Smooth muscle cell (in vitro differentiated cells): Measurements from ENCODE around the gene FAM131C. TPM values are rescaled to one million over a fixed set of nuclear protein-coding genes. Genes with fewer than 3 reads are reported as not detected.
"Not testable (repeated sequence)": the region's sequence is repeated elsewhere in the genome, so short reads cannot be mapped to it uniquely, and the experiment has no call there.

Experiments
- DNase-seq: peaks from one replicate; lab custom pipeline; 2025; ENCODE audit not compliant: unreplicated experiment; lab: John Stamatoyannopoulos, UW
- H2AFZ ChIP-seq: fragments of 200-600 bp; sonication (generic); 2 replicates; pipeline ENCODE4 v1.6.0; 2016; ENCODE audit warnings: antibody characterized with exemption, low read depth, mild to moderate bottlenecking
- H3F3A ChIP-seq: fragments of 200-600 bp; sonication (generic); 2 replicates; pipeline ENCODE4 v1.6.0; 2017; ENCODE audit warnings: antibody characterized with exemption, low read depth
- H3K27ac ChIP-seq: fragments of 200-600 bp; sonication (generic); 2 replicates; pipeline ENCODE4 v1.5.1; 2016; ENCODE audit warnings: low read depth, mild to moderate bottlenecking
- H3K27me3 ChIP-seq: fragments of 200-600 bp; sonication (generic); 2 replicates; pipeline ENCODE4 v1.6.1; 2016; ENCODE audit warnings: low read depth, mild to moderate bottlenecking
- H3K36me3 ChIP-seq: fragments of 200-600 bp; sonication (generic); 2 replicates; pipeline ENCODE4 v1.5.1; 2016; ENCODE audit warnings: low read depth
- H3K4me1 ChIP-seq: fragments of 200-600 bp; sonication (generic); 2 replicates; pipeline ENCODE4 v1.5.1; 2016; ENCODE audit warnings: low read depth
- H3K4me2 ChIP-seq: fragments of 200-600 bp; sonication (generic); 2 replicates; pipeline ENCODE4 v1.6.0; 2016; ENCODE audit warnings: mild to moderate bottlenecking
- H3K4me3 ChIP-seq: fragments of 200-600 bp; sonication (generic); 2 replicates; pipeline ENCODE4 v1.5.1; 2016; ENCODE audit warnings: mild to moderate bottlenecking
- H3K79me2 ChIP-seq: fragments of 200-600 bp; sonication (generic); 2 replicates; pipeline ENCODE4 v1.6.0; 2016; ENCODE audit warnings: low read depth, mild to moderate bottlenecking
- H3K9ac ChIP-seq: fragments of 200-600 bp; sonication (generic); 2 replicates; pipeline ENCODE4 v1.6.0; 2016; ENCODE audit warnings: low read depth
- H3K9me3 ChIP-seq: fragments of 200-600 bp; sonication (generic); replicated peaks from 2 replicates; pipeline ENCODE4 v1.5.1; 2016; ENCODE audit warnings: low read depth
- H4K20me1 ChIP-seq: fragments of 200-600 bp; sonication (generic); 2 replicates; pipeline ENCODE4 v1.6.0; 2016; ENCODE audit warnings: low read depth
- WGBS: methylation state at CpG from one replicate; pipeline ENCODE4 v1.1.7; 2016; ENCODE audit warnings: low lambda C conversion rate; 5-methylcytosine and 5-hydroxymethylcytosine counted together
- polyA plus RNA-seq: library from polyadenylated mRNA; unstranded; fragments of >200 nt; fragmentation: Nextera tagmentation; extraction: Ambion mirVana; gene quantifications from 2 replicates; pipeline ENCODE4 v1.2.1, GENCODE V29; 2016
- total RNA-seq: library from RNA; depleted of rRNA; stranded (reverse); fragments of >200 nt; gene quantifications from 2 replicates; pipeline ENCODE4 v1.2.3, GENCODE V29; 2014
- TF ChIP-seq, protein P1 (sequence below): fragments of 200-600 bp; sonication (generic); IDR thresholded peaks from 2 replicates; pipeline ENCODE4 v1.5.1; 2017; ENCODE audit warnings: borderline replicate concordance, mild to moderate bottlenecking, antibody characterized with exemption; ENCODE audit not compliant: insufficient read depth, poor library complexity, severe bottlenecking

The FAM131C gene
- total and polyA plus RNA-seq, 2 experiments from 2014 or later, result 1.4 to 1.5 TPM

DNA sequence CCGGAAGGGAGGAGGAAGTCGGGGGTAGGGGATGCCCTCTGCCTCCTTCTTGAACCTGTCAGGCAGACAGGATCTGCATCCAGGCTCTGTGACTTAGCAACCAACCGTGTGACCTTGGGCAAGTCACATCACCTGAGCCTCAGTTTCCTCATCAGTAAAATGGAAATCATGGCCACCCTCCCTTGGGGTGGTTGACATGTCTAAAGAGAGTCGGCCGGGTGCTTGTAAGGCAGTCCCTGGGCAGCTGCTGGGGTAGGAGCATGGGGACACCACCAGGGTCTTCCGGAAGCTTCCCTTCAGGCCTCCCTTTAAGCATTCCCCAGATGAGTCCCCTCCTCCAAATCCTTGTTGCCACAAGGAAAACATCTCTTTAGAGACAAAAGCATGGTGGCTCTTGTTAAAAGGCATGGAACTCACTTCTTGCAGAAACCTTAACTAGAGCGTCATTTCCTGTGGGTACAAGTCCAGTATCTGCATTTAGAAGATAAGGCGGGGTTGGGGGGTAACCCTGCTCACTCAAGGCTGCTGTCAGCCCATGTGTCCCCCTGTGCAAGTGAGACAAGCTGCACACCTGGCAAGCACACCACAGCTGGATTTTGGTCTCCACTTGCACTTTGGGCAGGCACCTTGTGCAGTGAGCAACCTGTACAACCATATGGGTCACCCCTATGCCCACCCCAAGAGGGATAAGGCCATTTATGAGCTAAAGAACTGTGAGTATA lies 19.5 kb downstream of the FAM131C start:
- H3K27me3 ChIP-seq, result no peaks in the 10 kb centered on the region
- WGBS, result 94% methylated on average over 8 of the region's 8 CpGs
- H3F3A ChIP-seq, result no peaks in the 10 kb centered on the region
- no peaks in the 10 kb centered on the region for H4K20me1 ChIP-seq
- no peak overlapping the region for H3K4me3 ChIP-seq
- H3K36me3 ChIP-seq, result no peaks in the 10 kb centered on the region
- no peaks in the 10 kb centered on the region for H3K4me1 ChIP-seq
- no peak for DNase-seq
- H3K9me3 ChIP-seq, result no peaks in the 10 kb centered on the region
- TF ChIP-seq, protein P1, sequence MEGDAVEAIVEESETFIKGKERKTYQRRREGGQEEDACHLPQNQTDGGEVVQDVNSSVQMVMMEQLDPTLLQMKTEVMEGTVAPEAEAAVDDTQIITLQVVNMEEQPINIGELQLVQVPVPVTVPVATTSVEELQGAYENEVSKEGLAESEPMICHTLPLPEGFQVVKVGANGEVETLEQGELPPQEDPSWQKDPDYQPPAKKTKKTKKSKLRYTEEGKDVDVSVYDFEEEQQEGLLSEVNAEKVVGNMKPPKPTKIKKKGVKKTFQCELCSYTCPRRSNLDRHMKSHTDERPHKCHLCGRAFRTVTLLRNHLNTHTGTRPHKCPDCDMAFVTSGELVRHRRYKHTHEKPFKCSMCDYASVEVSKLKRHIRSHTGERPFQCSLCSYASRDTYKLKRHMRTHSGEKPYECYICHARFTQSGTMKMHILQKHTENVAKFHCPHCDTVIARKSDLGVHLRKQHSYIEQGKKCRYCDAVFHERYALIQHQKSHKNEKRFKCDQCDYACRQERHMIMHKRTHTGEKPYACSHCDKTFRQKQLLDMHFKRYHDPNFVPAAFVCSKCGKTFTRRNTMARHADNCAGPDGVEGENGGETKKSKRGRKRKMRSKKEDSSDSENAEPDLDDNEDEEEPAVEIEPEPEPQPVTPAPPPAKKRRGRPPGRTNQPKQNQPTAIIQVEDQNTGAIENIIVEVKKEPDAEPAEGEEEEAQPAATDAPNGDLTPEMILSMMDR, result no peak
- no peak overlapping the region for H3K4me2 ChIP-seq
- no peaks in the 10 kb centered on the region for H3K79me2 ChIP-seq
- no peak overlapping the region for H2AFZ ChIP-seq
- H3K9ac ChIP-seq, result no peak overlapping the region
- H3K27ac ChIP-seq, result no peak overlapping the region

DNA sequence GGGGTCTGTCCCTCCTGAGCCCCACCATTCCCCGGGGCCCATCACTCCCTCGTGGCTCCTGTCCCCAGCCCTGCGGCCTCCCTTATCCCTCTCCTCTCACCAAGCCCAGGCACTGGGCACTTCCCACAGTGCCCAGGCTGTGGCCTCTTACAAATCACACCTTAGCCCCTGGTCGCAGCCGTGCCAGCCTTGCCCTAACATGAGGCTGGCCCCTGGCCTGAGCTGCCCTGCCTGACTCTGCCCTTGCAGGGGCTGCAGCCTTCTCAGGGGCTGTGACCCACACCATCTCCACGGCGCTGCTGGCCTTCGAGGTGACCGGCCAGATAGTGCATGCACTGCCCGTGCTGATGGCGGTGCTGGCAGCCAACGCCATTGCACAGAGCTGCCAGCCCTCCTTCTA lies 21.5 kb downstream of the FAM131C start:
- H4K20me1 ChIP-seq, H2AFZ ChIP-seq: not testable (repeated sequence)
- WGBS, result 97% methylated on average over 11 of the region's 12 CpGs

DNA sequence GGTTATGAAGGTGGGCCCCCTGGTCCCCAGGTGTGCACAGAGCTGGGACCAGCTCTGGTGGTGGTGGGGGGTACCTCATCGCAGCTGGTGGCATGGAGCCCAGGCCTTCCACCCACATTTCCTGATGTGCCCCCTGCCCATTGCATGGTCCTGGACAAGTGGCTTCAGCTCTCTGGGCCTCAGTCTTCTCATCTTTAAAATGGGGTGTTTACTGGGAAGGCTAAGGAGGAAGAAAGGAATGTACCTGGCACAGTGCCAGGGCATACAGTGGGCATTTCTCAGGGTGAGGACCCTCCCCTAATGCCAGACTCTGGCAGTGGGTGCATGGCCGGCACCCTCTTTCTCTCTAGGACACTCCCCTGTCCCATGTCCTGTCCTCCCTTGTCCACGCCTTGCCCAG lies 22.4 kb downstream of the FAM131C start:
- no peak overlapping the region for H3K9ac ChIP-seq
- H4K20me1 ChIP-seq, result no peaks in the 10 kb centered on the region
- H3K4me2 ChIP-seq, result no peak overlapping the region
- no peaks in the 10 kb centered on the region for H3K4me1 ChIP-seq
- DNase-seq, result no peak
- H3K4me3 ChIP-seq, result no peak overlapping the region
- TF ChIP-seq, protein P1, result no peak
- H3K79me2 ChIP-seq, result no peaks in the 10 kb centered on the region
- WGBS, result 98% methylated on average over 3 of the region's 3 CpGs
- no peak overlapping the region for H2AFZ ChIP-seq
- H3K27ac ChIP-seq, result no peak overlapping the region
- no peaks in the 10 kb centered on the region for H3K27me3 ChIP-seq
- H3K36me3 ChIP-seq, result no peaks in the 10 kb centered on the region
- H3K9me3 ChIP-seq, result no peaks in the 10 kb centered on the region
- H3F3A ChIP-seq, result no peaks in the 10 kb centered on the region

More for the DNA sequence above, 21.5 kb downstream of the FAM131C start:
- not testable (repeated sequence) for H3K4me3 ChIP-seq, H3K27me3 ChIP-seq, H3K4me2 ChIP-seq, H3K79me2 ChIP-seq, H3K9ac ChIP-seq, DNase-seq, H3K4me1 ChIP-seq, H3K36me3 ChIP-seq, H3F3A ChIP-seq, H3K27ac ChIP-seq, H3K9me3 ChIP-seq

DNA sequence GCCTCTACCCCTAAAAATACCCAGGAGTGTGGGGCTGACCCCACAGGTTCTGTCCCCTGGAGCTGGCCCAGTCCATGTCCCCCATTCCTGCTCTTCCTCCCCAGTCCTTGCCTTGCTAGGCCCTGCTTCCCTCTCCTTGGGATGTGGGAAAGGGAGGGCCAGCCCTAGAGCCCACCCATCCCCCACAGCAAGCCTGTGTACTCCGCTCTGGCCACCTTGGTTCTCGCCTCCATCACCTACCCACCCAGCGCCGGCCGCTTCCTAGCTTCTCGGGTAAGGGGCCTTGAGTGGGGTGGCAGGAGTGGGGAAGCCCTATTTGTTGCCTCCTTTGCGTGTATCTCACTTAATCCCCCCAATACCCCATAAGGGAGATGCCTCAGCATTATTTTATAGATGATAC lies 23.1 kb downstream of the FAM131C start:
- Histone ChIP-seq H3K4me1 (no peaks in the 10 kb centered on the region), H3K27me3 (no peaks in the 10 kb centered on the region), H2AFZ (no peak overlapping the region), H3F3A (no peaks in the 10 kb centered on the region), H3K79me2 (no peaks in the 10 kb centered on the region), H3K36me3 (no peaks in the 10 kb centered on the region), H4K20me1 (no peaks in the 10 kb centered on the region), H3K27ac (no peak overlapping the region), H3K9me3 (no peaks in the 10 kb centered on the region), H3K9ac (no peak overlapping the region), H3K4me3 (no peak overlapping the region), H3K4me2 (no peak overlapping the region)
- TF ChIP-seq, protein P1, result no peak
- 87% methylated on average over 7 of the region's 7 CpGs for WGBS
- DNase-seq, result no peak
